CD4-positive, alpha-beta T cell treated with Interleukin-17A for 1 hour (primary cell): ENCODE results near the gene KCMF1.

ENCODE experiments used
- DNase-seq: peaks from one replicate; pipeline ENCODE4 v3.0.0-alpha.2; 2020

Gene KCMF1

GRCh38 chr2:84956334-84957297 is 14.3 kb upstream of the KCMF1 start:
- DNase-seq: no peak

GRCh38 chr2:84957771-84958134 is 13.2 kb upstream of the KCMF1 start:
- no peak for DNase-seq

- DNase-seq: no peak
These were observed 12.6 kb upstream of the KCMF1 start for GRCh38 chr2:84958135-84959059.

- DNase-seq: no peak
These were observed 11.8 kb upstream of the KCMF1 start for GRCh38 chr2:84959095-84959565.

GRCh38 chr2:84959566-84960506 is 11.1 kb upstream of the KCMF1 start:
- DNase-seq: no peak

- no peak for DNase-seq
These were observed 8.0 kb upstream of the KCMF1 start for GRCh38 chr2:84962917-84963316.

GRCh38 chr2:84963323-84963691 is 7.7 kb upstream of the KCMF1 start:
- no peak for DNase-seq

- DNase-seq: no peak
These were observed 7.1 kb upstream of the KCMF1 start for GRCh38 chr2:84963692-84964405.

GRCh38 chr2:84964406-84965191 is 6.4 kb upstream of the KCMF1 start:
- DNase-seq: no peak

GRCh38 chr2:84965192-84965516 is 5.8 kb upstream of the KCMF1 start:
- DNase-seq: no peak

GRCh38 chr2:84965827-84966226 is 5.1 kb upstream of the KCMF1 start:
- DNase-seq: no peak

GRCh38 chr2:84966731-84967130 is 4.2 kb upstream of the KCMF1 start:
- DNase-seq: no peak

- peak; percentile 50 for DNase-seq
These were observed 1.3 kb upstream of the KCMF1 start for GRCh38 chr2:84969511-84970209.

- peak; percentile 58 for DNase-seq
These were observed 622 bp upstream of the KCMF1 start for GRCh38 chr2:84970210-84970867.

- DNase-seq: peak; percentile 73
These were observed 697 bp downstream of the KCMF1 start for GRCh38 chr2:84971510-84972206.

- no peak for DNase-seq
These were observed 1.3 kb downstream of the KCMF1 start for GRCh38 chr2:84972207-84972783.

- DNase-seq: no peak
These were observed 2.0 kb downstream of the KCMF1 start for GRCh38 chr2:84972932-84973331.

- DNase-seq: no peak
These were observed 9.5 kb downstream of the KCMF1 start for GRCh38 chr2:84980263-84980983.
